Lower leg skin (tissue), 4 donors: ENCODE data around the gene DGKK. TPM values are rescaled to one million over a fixed set of nuclear protein-coding genes. Genes with fewer than 3 reads are reported as not detected.

ENCODE experiments used
- DNase-seq, 2 donors: peaks; one replicate each; pipeline ENCODE4 v3.0.0-alpha.2; 2019; ENCODE audit warnings: low spot score in 2 of 2
- H3K4me3 ChIP-seq: fragments of 200-600 bp; sonication (generic); 2 replicates; pipeline ENCODE4 v1.5.1; 2017; ENCODE audit warnings: mild to moderate bottlenecking, low read depth; ENCODE audit not compliant: poor library complexity, severe bottlenecking
- POLR2A ChIP-seq, 2 donors: fragments of 450-650 bp; IDR thresholded peaks; one replicate each; pipeline ENCODE4 v1.6.1; 2016 to 2017; ENCODE audit warnings: antibody characterized with exemption in 2 of 2, mild to moderate bottlenecking in 1 of 2, moderate library complexity in 1 of 2
- WGBS, 2 donors: methylation state at CpG; one replicate each; pipeline ENCODE4 v1.1.5; 2018; 5-methylcytosine and 5-hydroxymethylcytosine counted together
- intact Hi-C: fragments of 100-400 bp; cut with DNase I; formaldehyde crosslinking; loops from one replicate; pipeline ENCODE4 v1.15.0; 2023; ENCODE audit warnings: low total_unique reads
- total RNA-seq, 4 donors: library from RNA; depleted of rRNA; stranded (reverse); fragments of >200 nt; gene quantifications; one replicate each; pipeline ENCODE4 v1.1.0, GENCODE V29; 2016
- TF ChIP-seq, protein P1 (sequence below), 3 donors: fragments of 450-650 bp; IDR thresholded peaks; one replicate each; pipeline ENCODE4 v1.5.1; 2016; ENCODE audit warnings: antibody characterized with exemption in 3 of 3, mild to moderate bottlenecking in 3 of 3, moderate library complexity in 2 of 3

Gene DGKK
- total RNA-seq, 4 donors from 2014 or later, result not detected

DNA sequence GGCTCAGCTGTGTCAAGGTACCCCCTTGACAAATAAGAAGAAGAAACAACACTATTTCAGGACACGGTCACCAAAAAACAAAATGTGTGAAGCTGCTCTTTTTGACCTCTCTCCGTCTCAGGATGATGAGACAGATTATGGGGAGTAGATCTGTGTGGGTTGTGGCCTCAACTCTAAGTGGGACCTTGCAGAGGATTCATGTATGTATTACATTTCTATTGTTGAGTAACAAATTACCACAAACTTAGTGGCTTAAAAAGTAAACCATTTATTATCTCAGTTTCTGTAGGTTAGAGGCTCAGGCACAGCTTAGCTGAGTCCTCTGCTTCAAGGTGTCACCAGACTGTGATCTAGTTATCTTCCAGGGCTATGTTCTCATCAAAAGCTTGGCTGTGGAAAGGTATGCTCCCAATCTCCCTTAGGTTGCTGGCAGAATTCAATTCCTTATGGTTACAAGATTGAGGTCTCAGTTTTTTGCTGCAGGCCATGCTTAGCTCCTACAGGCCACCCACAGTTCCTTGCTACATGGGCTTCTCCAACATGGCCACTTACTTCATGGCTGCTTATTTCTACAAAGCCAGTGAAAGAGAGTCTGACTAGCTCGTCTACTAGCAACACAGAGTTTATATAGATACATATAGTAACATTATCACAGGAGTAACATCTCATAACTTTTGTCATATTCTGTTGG is 28.1 kb downstream of the DGKK start:
- 68 to 82% methylated on average over 3 of the region's 3 CpGs for WGBS, 2 donors
- no peak for DNase-seq
- TF ChIP-seq, protein P1, sequence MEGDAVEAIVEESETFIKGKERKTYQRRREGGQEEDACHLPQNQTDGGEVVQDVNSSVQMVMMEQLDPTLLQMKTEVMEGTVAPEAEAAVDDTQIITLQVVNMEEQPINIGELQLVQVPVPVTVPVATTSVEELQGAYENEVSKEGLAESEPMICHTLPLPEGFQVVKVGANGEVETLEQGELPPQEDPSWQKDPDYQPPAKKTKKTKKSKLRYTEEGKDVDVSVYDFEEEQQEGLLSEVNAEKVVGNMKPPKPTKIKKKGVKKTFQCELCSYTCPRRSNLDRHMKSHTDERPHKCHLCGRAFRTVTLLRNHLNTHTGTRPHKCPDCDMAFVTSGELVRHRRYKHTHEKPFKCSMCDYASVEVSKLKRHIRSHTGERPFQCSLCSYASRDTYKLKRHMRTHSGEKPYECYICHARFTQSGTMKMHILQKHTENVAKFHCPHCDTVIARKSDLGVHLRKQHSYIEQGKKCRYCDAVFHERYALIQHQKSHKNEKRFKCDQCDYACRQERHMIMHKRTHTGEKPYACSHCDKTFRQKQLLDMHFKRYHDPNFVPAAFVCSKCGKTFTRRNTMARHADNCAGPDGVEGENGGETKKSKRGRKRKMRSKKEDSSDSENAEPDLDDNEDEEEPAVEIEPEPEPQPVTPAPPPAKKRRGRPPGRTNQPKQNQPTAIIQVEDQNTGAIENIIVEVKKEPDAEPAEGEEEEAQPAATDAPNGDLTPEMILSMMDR (IDR thresholded peaks at IDR 0.05), result no peak
- TF ChIP-seq POLR2A (IDR thresholded peaks at IDR 0.05), result no peak
- no peak overlapping the region for H3K4me3 ChIP-seq
- intact Hi-C loops, result no loop called here

- WGBS, 2 donors, result 75 to 86% methylated on average over 6 of the region's 6 CpGs
- no peak overlapping the region for H3K4me3 ChIP-seq
- intact Hi-C loops, result no loop called here
Measured at GRCh38 chrX:50436797-50437196, 33.8 kb downstream of the DGKK start.

DNA sequence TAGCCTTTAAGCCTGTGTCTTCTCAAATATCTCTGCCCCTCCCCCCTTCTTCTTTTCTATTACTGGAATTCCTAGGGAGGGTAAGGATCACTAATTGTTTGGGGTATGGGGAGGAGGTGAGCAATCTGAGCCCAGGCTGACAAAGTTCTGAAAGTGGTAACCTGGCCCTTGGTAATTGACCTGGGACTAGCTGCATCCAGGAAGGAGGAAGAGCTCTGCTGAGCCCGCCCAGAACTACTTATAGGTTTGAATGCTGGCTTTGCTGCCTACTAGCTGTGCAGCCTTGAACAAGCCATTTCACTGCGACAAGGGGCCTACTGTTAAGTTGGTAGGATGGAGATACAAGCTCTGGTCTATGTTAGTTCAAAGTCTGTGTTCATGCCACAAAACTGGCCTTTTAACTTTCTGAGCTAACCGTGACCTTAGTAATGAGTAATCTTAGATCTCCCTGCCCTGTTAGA is 37.8 kb downstream of the DGKK start:
- DNase-seq, result no peak
- TF ChIP-seq POLR2A (IDR thresholded peaks at IDR 0.05), result no peak
- TF ChIP-seq, protein P1 (IDR thresholded peaks at IDR 0.05), result no peak
- WGBS, 2 donors, result 62 to 70% methylated on average over 3 of the region's 3 CpGs
- intact Hi-C loops, result no loop called here
- H3K4me3 ChIP-seq, result no peak overlapping the region

More at GRCh38 chrX:50436797-50437196, 33.8 kb downstream of the DGKK start:
- no peak for DNase-seq
- no peak for TF ChIP-seq POLR2A (IDR thresholded peaks at IDR 0.05)
- TF ChIP-seq, protein P1 (IDR thresholded peaks at IDR 0.05), result no peak

GRCh38 chrX:50431623-50432022 is 39.0 kb downstream of the DGKK start:
- no peak overlapping the region for H3K4me3 ChIP-seq
- intact Hi-C loops, result no loop called here
- 64 to 75% methylated on average over 3 of the region's 3 CpGs for WGBS, 2 donors
- DNase-seq, result no peak
- TF ChIP-seq POLR2A (IDR thresholded peaks at IDR 0.05), result no peak
- TF ChIP-seq, protein P1 (IDR thresholded peaks at IDR 0.05), result no peak

DNA sequence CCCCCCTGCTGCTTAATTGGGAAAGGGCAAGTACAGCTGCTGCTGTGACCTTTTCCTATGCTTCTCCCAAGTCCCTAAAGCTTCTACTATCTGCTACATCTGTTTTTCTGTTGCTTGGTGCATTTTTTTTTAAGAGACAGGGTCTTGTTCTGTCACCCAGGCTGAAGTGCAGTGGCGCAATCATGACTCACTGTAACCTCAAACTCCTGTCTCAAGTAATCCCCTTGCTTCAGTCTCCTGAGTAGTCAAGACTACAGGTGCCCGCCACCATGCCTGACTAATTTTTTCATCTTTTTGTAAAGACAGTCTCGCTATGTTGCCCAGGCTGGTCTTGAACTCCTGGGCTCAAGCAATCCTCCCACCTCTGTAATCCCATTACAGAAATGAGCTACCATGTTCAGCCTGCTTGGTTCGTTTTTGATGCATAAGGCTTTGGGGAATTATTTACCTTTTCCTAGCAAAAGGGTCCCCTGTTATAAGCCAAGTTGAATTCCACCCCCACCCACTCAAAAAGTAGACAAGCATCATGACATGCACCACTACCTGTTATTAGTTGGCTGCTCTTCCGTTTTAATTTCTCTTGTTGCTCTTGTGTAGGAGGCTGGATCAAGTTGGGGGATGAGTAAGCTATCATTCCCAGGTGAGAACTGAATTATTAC is 39.6 kb downstream of the DGKK start:
- TF ChIP-seq POLR2A (IDR thresholded peaks at IDR 0.05), result no peak
- TF ChIP-seq, protein P1 (IDR thresholded peaks at IDR 0.05), result no peak
- 65 to 69% methylated on average over 5 of the region's 5 CpGs for WGBS, 2 donors
- no peak for DNase-seq
- no peak overlapping the region for H3K4me3 ChIP-seq
- intact Hi-C loops, result no loop called here
